MCF 10A (cell line): ENCODE results near the gene XYLT1. TPM values are rescaled to one million over a fixed set of nuclear protein-coding genes. Genes with fewer than 3 reads are reported as not detected.

Source experiments
- BruUV-seq: library from RNA; stranded (reverse); fragments of 400-500 nt; replicated peaks from 2 replicates; lab custom pipeline; 2021; lab: Mats Ljungman, UMichigan
- CTCF ChIA-PET: fragments of 300-600 bp; sonication (Branson Sonifier 250); formaldehyde crosslinking; extraction: SDS; loops from one replicate; lab custom pipeline; 2021; ENCODE audit warnings: antibody characterized with exemption, inconsistent platforms; lab: Yijun Ruan, JAX
- POLR2A ChIA-PET: fragments of 300-600, 350-650 bp; sonication (Branson Sonifier 250); formaldehyde crosslinking; extraction: SDS; loops from one replicate; lab custom pipeline; 2020; ENCODE audit warnings: antibody characterized with exemption, inconsistent platforms; lab: Yijun Ruan, JAX
- DNase-seq: peaks from one replicate; pipeline ENCODE4 v3.0.0-alpha.2; 2018; ENCODE audit not compliant: unreplicated experiment
- H3K27ac Mint-ChIP-seq: one replicate; pipeline ENCODE4 v1.8.0; 2022; ENCODE audit warnings: mild to moderate bottlenecking, low read depth, mixed read lengths; ENCODE audit not compliant: unreplicated experiment
- H3K27me3 Mint-ChIP-seq: one replicate; pipeline ENCODE4 v1.8.0; 2022; ENCODE audit warnings: mixed read lengths; ENCODE audit not compliant: insufficient read depth, unreplicated experiment
- H3K36me3 Mint-ChIP-seq: one replicate; pipeline ENCODE4 v1.8.0; 2022; ENCODE audit warnings: mild to moderate bottlenecking, moderate library complexity, mixed read lengths; ENCODE audit not compliant: insufficient read depth, unreplicated experiment
- H3K4me1 Mint-ChIP-seq: one replicate; pipeline ENCODE4 v1.8.0; 2022; ENCODE audit warnings: mixed read lengths; ENCODE audit not compliant: insufficient read depth, unreplicated experiment
- H3K4me3 Mint-ChIP-seq: one replicate; pipeline ENCODE4 v1.8.0; 2022; ENCODE audit warnings: mild to moderate bottlenecking, moderate library complexity, mixed read lengths; ENCODE audit not compliant: unreplicated experiment
- H3K9me3 Mint-ChIP-seq: one replicate; pipeline ENCODE4 v1.8.0; 2022; ENCODE audit warnings: mixed read lengths; ENCODE audit not compliant: unreplicated experiment
- intact Hi-C: fragments of 100-400 bp; cut with micrococcal nuclease; formaldehyde crosslinking; loops from 2 replicates; pipeline ENCODE4 v1.14.1; 2022
- total RNA-seq: library from RNA; stranded (reverse); gene quantifications from 2 replicates; pipeline ENCODE4 v1.2.3, GENCODE V29; 2022
- TF ChIP-seq, protein P1 (sequence below): fragments of 200-600 bp; IDR thresholded peaks from one replicate; pipeline ENCODE4 v1.8.0; 2022; ENCODE audit warnings: antibody characterized with exemption, mild to moderate bottlenecking; ENCODE audit not compliant: unreplicated experiment

The XYLT1 gene
- total RNA-seq, 1 experiment from 2014 or later: not detected

DNA sequence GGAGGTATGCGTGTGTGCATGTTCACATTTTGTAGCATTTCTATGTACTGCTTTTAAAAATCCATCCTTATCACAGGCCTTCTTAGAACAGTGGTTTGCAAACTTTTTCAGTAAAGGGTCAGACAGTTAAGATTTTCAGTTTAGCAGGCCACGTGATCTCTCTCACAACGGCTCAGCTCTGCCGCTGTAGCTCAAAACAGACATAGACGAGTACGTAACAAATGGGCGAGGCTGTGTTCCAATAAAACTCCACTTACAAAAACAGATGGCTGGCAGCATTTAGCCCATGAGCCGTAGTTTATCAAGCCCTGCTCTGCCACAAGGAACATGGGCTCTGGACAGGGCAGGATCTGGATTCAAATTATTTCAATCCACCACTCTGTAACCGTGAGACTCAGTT is 141.8 kb downstream of the XYLT1 start:
- Mint-ChIP-seq H3K36me3 (no peaks in the 10 kb centered on the region), H3K9me3 (no peaks in the 10 kb centered on the region), H3K27ac (no peak overlapping the region), H3K27me3 (no peaks in the 10 kb centered on the region), H3K4me3 (no peak overlapping the region), H3K4me1 (no peaks in the 10 kb centered on the region)
- TF ChIP-seq, protein P1, sequence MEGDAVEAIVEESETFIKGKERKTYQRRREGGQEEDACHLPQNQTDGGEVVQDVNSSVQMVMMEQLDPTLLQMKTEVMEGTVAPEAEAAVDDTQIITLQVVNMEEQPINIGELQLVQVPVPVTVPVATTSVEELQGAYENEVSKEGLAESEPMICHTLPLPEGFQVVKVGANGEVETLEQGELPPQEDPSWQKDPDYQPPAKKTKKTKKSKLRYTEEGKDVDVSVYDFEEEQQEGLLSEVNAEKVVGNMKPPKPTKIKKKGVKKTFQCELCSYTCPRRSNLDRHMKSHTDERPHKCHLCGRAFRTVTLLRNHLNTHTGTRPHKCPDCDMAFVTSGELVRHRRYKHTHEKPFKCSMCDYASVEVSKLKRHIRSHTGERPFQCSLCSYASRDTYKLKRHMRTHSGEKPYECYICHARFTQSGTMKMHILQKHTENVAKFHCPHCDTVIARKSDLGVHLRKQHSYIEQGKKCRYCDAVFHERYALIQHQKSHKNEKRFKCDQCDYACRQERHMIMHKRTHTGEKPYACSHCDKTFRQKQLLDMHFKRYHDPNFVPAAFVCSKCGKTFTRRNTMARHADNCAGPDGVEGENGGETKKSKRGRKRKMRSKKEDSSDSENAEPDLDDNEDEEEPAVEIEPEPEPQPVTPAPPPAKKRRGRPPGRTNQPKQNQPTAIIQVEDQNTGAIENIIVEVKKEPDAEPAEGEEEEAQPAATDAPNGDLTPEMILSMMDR: no peak
- intact Hi-C loops: no loop called here
- DNase-seq: no peak
- POLR2A ChIA-PET: no interaction called here
- CTCF ChIA-PET: no interaction called here
- no TSS peak for BruUV-seq

DNA sequence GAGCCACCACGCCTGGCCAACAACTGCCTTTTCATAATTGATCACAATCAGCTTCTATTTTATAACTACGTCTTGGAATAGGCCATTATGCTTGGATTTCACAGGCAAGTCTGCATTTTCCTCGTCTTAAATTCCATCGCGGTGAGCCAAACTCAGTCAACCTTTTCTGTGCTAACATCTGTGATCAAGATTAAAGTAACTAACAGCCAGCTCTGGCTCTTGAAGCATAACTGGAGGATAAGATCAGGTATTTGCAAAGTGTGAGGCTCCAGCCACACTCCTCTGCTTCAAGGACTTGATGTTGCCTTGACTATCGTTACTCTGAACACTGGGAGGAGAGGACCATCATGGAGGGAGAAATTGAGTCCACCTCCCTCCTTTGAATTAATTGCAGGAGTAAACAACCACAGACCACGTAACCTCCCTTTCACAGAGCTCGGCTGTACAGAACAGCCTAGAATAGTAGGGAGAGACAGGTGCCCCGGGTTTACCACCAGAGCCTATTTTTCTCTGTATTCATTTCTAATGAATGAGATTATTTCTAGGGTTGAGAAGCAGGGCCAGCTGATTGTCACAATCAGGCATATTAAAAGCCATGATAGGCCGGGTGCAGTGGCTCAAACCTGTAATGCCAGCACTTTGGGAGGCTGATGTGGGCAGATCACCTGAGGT is 143.0 kb downstream of the XYLT1 start:
- H3K4me1 Mint-ChIP-seq: no peaks in the 10 kb centered on the region

DNA sequence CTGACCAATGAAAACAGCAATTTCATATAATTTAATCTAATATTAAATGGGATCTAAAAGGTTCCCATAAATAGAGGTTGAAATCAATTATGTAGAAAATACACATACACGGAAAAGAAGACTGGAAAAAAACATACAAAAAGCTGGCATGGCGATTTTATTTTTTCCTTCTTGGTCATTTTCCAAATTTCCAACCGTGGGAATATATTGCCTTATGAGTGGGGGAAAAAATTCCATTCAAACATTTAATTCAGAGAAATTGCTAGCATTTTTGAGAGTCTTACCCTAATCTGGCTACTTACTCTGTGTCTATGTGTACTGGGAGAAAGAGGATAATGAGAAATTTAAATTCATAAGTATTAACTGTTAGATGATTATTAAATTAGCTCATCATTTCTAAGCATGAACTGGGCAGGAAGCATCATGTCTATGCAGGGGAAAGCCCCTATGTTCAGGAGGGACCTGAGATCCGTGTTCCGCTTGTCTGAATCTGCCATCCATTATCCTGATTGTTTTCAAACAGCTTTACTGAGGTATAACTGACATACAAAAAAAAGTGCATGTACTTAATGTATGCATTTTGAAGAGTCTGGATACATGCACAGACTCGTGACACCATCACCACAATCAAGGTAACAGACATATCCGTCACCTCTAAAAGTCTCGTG is 145.2 kb downstream of the XYLT1 start:
- Mint-ChIP-seq H3K9me3 (peaks cover 9% of the 10 kb centered on the region), H3K36me3 (no peaks in the 10 kb centered on the region), H3K27ac (no peak overlapping the region), H3K4me3 (no peak overlapping the region), H3K4me1 (no peaks in the 10 kb centered on the region), H3K27me3 (no peaks in the 10 kb centered on the region)
- intact Hi-C loops: no loop called here
- TF ChIP-seq, protein P1: no peak
- ChIA-PET CTCF (interaction anchor here (0.6 kb wide), 1 partner anchor 195 kb away, joined by 3 read pairs; no protein-coding TSS in a partner anchor), POLR2A (no interaction called here)
- DNase-seq: no peak
- no TSS peak for BruUV-seq

More for the DNA sequence above, 143.0 kb downstream of the XYLT1 start:
- H3K27me3 Mint-ChIP-seq: no peaks in the 10 kb centered on the region
- no peak for DNase-seq
- TF ChIP-seq, protein P1: no peak
- ChIA-PET CTCF (no interaction called here), POLR2A (no interaction called here)
- no peak overlapping the region for H3K27ac Mint-ChIP-seq
- no peak overlapping the region for H3K4me3 Mint-ChIP-seq
- peaks cover 2% of the 10 kb centered on the region for H3K9me3 Mint-ChIP-seq
- intact Hi-C loops: no loop called here
- no TSS peak for BruUV-seq
- H3K36me3 Mint-ChIP-seq: no peaks in the 10 kb centered on the region

DNA sequence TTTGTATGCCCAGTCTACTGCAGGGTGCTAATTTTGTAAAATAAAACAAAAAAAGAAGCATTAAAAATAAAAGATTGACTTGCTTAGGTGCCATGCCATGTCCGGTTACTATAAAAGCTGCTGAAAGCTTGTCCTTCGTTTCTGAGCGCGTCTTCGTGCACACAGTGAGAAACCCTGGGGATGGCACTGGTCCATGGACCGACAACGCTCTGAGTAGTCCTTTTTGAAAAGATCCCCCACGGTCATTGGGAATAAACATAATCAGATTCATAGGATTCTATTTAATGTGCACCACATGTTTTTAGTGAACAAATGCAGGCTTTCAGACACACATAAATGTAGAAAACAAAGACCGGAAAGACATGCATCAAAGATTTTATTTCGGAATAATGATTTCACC is 146.3 kb downstream of the XYLT1 start:
- no peak overlapping the region for H3K4me3 Mint-ChIP-seq
- H3K4me1 Mint-ChIP-seq: no peaks in the 10 kb centered on the region
- ChIA-PET POLR2A (no interaction called here), CTCF (no interaction called here)
- H3K36me3 Mint-ChIP-seq: no peaks in the 10 kb centered on the region
- TF ChIP-seq, protein P1: no peak
- DNase-seq: no peak
- H3K27ac Mint-ChIP-seq: no peak overlapping the region
- intact Hi-C loops: no loop called here
- H3K27me3 Mint-ChIP-seq: no peaks in the 10 kb centered on the region
- BruUV-seq: no TSS peak
- peaks cover 17% of the 10 kb centered on the region for H3K9me3 Mint-ChIP-seq
